SU-DHL-6 (cell line): ENCODE measurements around the gene CECR2.

Experiments used
- H2AFZ ChIP-seq: fragments of 200-600 bp; sonication (generic); 2 replicates; pipeline ENCODE4 v1.6.1; 2014; ENCODE audit warnings: low read depth, mild to moderate bottlenecking, moderate library complexity, mixed read lengths, antibody characterized with exemption, low read length; ENCODE audit not compliant: severe bottlenecking
- H3F3A ChIP-seq: fragments of 200-600 bp; shearing (Covaris generic); 2 replicates; pipeline ENCODE4 v1.6.0; 2016; ENCODE audit warnings: antibody characterized with exemption, mild to moderate bottlenecking; ENCODE audit not compliant: insufficient read depth
- H3K27ac ChIP-seq: fragments of 200-600 bp; sonication (generic); 2 replicates; pipeline ENCODE4 v1.5.1; 2016; ENCODE audit warnings: low read depth, mild to moderate bottlenecking, low read length, moderate library complexity, mixed read lengths
- H3K27me3 ChIP-seq: fragments of 200-600 bp; sonication (generic), shearing (Covaris generic); 2 replicates; pipeline ENCODE4 v1.6.0; 2014; ENCODE audit warnings: mild to moderate bottlenecking, low read length
- H3K36me3 ChIP-seq: fragments of 200-600 bp; sonication (generic); 2 replicates; pipeline ENCODE4 v1.6.1; 2014; ENCODE audit warnings: mild to moderate bottlenecking, low read length, mixed read lengths
- H3K4me2 ChIP-seq: fragments of 300-600, 200-600 bp; shearing (Covaris generic), sonication (generic); 2 replicates; pipeline ENCODE4 v1.6.0; 2014; ENCODE audit warnings: low read length, low read depth, mild to moderate bottlenecking; ENCODE audit not compliant: poor library complexity, severe bottlenecking
- H3K4me3 ChIP-seq: fragments of 200-600 bp; sonication (generic); 2 replicates; pipeline ENCODE4 v1.5.1; 2014; ENCODE audit warnings: antibody characterized with exemption, low read length, mild to moderate bottlenecking, mixed read lengths; ENCODE audit not compliant: insufficient read depth, poor library complexity, severe bottlenecking
- H3K79me2 ChIP-seq: fragments of 200-600 bp; sonication (generic); 2 replicates; pipeline ENCODE4 v1.6.1; 2014; ENCODE audit warnings: mild to moderate bottlenecking, low read length, moderate library complexity; ENCODE audit not compliant: insufficient read depth
- H3K9ac ChIP-seq: fragments of 200-600 bp; sonication (generic); 2 replicates; pipeline ENCODE4 v1.7.0; 2014; ENCODE audit warnings: mild to moderate bottlenecking, low read length
- H3K9me2 ChIP-seq: fragments of 200-600 bp; sonication (generic); replicated peaks from 2 replicates; pipeline ENCODE4 v1.6.1; 2014; ENCODE audit warnings: low read length; ENCODE audit not compliant: insufficient read depth
- H3K9me3 ChIP-seq: fragments of 200-600 bp; sonication (generic); 2 replicates; pipeline ENCODE4 v1.6.1; 2014; ENCODE audit warnings: low read length, mixed read lengths; ENCODE audit not compliant: insufficient read depth
- H4K20me1 ChIP-seq: fragments of 200-600 bp; sonication (generic); 2 replicates; pipeline ENCODE4 v1.6.1; 2014; ENCODE audit warnings: low read depth, mild to moderate bottlenecking, antibody characterized with exemption, low read length, moderate library complexity, mixed read lengths
- EZH2phosphoT487 ChIP-seq: fragments of 200-600 bp; sonication (generic), shearing (Covaris generic); conservative IDR thresholded peaks from 2 replicates; pipeline ENCODE4 v1.6.1; 2018; ENCODE audit warnings: mild to moderate bottlenecking, antibody characterized with exemption, low read length, moderate library complexity, mixed read lengths
- TF ChIP-seq, protein P1 (sequence below): fragments of 200-600 bp; sonication (generic); IDR thresholded peaks from one replicate; pipeline ENCODE4 v1.5.1; 2017; ENCODE audit warnings: antibody characterized with exemption, mild to moderate bottlenecking, low read length, moderate library complexity; ENCODE audit not compliant: insufficient read depth, poor library complexity, severe bottlenecking

CECR2 gene

DNA sequence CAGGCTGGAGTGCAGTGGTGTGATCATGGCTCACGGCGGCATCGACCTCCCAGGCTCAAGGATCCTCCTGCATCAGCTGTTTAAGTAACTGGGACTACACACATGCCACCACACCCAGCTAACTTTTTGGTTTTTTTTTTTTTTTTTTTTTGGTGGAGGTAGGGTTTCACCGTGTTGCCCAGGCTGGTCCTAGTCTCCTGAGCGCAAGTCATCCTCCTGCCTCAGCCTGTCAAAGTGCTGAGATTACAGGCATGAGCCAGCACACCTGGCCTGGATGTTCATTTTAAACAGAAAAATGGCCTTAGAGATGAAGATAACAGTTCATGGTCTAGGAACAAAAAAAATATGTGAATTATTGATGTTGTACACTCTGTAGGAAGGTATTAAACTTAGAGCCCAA is 180.4 kb downstream of the CECR2 start:
- Histone ChIP-seq H3K4me3 (no peak overlapping the region), H3K36me3 (no peaks in the 10 kb centered on the region), H3K27ac (no peak overlapping the region), H4K20me1 (no peaks in the 10 kb centered on the region), H3K9me3 (no peaks in the 10 kb centered on the region), H2AFZ (no peak overlapping the region), H3K9ac (no peak overlapping the region), H3K79me2 (no peaks in the 10 kb centered on the region), H3K27me3 (no peaks in the 10 kb centered on the region), H3K4me2 (no peak overlapping the region), H3F3A (no peaks in the 10 kb centered on the region), H3K9me2 (no peaks in the 10 kb centered on the region)
- TF ChIP-seq, protein P1, sequence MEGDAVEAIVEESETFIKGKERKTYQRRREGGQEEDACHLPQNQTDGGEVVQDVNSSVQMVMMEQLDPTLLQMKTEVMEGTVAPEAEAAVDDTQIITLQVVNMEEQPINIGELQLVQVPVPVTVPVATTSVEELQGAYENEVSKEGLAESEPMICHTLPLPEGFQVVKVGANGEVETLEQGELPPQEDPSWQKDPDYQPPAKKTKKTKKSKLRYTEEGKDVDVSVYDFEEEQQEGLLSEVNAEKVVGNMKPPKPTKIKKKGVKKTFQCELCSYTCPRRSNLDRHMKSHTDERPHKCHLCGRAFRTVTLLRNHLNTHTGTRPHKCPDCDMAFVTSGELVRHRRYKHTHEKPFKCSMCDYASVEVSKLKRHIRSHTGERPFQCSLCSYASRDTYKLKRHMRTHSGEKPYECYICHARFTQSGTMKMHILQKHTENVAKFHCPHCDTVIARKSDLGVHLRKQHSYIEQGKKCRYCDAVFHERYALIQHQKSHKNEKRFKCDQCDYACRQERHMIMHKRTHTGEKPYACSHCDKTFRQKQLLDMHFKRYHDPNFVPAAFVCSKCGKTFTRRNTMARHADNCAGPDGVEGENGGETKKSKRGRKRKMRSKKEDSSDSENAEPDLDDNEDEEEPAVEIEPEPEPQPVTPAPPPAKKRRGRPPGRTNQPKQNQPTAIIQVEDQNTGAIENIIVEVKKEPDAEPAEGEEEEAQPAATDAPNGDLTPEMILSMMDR, result no peak
- TF ChIP-seq EZH2phosphoT487, result no peak

- H3K27ac ChIP-seq, result no peak overlapping the region
- no peak overlapping the region for H2AFZ ChIP-seq
- no peak overlapping the region for H3K4me3 ChIP-seq
- no peak overlapping the region for H3K9ac ChIP-seq
- TF ChIP-seq, protein P1, result no peak
- TF ChIP-seq EZH2phosphoT487, result no peak
- no peaks in the 10 kb centered on the region for H3F3A ChIP-seq
- no peaks in the 10 kb centered on the region for H4K20me1 ChIP-seq
- no peaks in the 10 kb centered on the region for H3K9me3 ChIP-seq
- no peaks in the 10 kb centered on the region for H3K36me3 ChIP-seq
- H3K4me2 ChIP-seq, result no peak overlapping the region
- H3K27me3 ChIP-seq, result no peaks in the 10 kb centered on the region
- H3K79me2 ChIP-seq, result no peaks in the 10 kb centered on the region
- no peaks in the 10 kb centered on the region for H3K9me2 ChIP-seq
These were observed 183.5 kb downstream of the CECR2 start for GRCh38 chr22:17552737-17553136.

- Histone ChIP-seq H3K9me3 (no peaks in the 10 kb centered on the region), H3K27me3 (no peaks in the 10 kb centered on the region), H3F3A (no peaks in the 10 kb centered on the region), H3K36me3 (no peaks in the 10 kb centered on the region), H3K4me3 (no peak overlapping the region), H3K9ac (no peak overlapping the region), H3K9me2 (no peaks in the 10 kb centered on the region), H2AFZ (no peak overlapping the region), H3K79me2 (no peaks in the 10 kb centered on the region), H3K4me2 (no peak overlapping the region), H3K27ac (no peak overlapping the region), H4K20me1 (no peaks in the 10 kb centered on the region)
- TF ChIP-seq EZH2phosphoT487, result no peak
- TF ChIP-seq, protein P1, result no peak
These were observed 185.6 kb downstream of the CECR2 start for GRCh38 chr22:17554814-17555213.

DNA sequence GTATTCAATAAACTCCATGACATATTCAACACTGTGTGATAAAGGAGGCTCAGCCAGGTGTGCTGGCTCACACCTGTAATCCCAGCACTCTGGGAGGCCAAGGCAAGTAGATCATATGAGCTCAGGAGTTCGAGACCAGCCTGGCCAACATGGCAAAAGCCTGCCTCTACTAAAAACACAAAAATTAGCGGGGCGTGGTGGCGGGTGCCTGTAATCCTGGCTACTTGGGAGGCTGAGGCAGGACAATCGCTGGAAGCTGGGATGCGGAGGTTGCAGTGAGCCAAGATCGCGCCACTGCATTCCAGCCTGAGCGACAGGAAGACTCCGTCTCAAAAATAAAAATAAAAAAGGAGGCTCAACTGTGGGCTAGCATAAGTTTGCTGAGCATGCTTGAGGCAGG is 189.9 kb downstream of the CECR2 start:
- Histone ChIP-seq H3K9me2 (no peaks in the 10 kb centered on the region), H3K27ac (no peak overlapping the region), H3K4me3 (no peak overlapping the region), H3K27me3 (no peaks in the 10 kb centered on the region), H3K9me3 (no peaks in the 10 kb centered on the region), H3K36me3 (no peaks in the 10 kb centered on the region), H3K4me2 (no peak overlapping the region), H3K9ac (no peak overlapping the region), H4K20me1 (no peaks in the 10 kb centered on the region), H3K79me2 (no peaks in the 10 kb centered on the region), H2AFZ (no peak overlapping the region), H3F3A (no peaks in the 10 kb centered on the region)
- TF ChIP-seq, protein P1, result no peak
- TF ChIP-seq EZH2phosphoT487, result no peak
